GM12892 (cell line): Measurements from ENCODE around the gene ADGRE1.

Experiments used
- POLR2A ChIP-seq: IDR thresholded peaks from 2 replicates; pipeline ENCODE4 v1.6.1; 2011; ENCODE audit warnings: low read depth, low read length, control low read depth
- POLR2AphosphoS5 ChIP-seq: IDR thresholded peaks from 2 replicates; pipeline ENCODE4 v1.6.1; 2011; ENCODE audit warnings: low read depth, low read length, control low read depth
- TAF1 ChIP-seq: IDR thresholded peaks from 2 replicates; pipeline ENCODE4 v1.6.1; 2011; ENCODE audit warnings: low read depth, mild to moderate bottlenecking, control low read depth, low read length, borderline replicate concordance

DNA sequence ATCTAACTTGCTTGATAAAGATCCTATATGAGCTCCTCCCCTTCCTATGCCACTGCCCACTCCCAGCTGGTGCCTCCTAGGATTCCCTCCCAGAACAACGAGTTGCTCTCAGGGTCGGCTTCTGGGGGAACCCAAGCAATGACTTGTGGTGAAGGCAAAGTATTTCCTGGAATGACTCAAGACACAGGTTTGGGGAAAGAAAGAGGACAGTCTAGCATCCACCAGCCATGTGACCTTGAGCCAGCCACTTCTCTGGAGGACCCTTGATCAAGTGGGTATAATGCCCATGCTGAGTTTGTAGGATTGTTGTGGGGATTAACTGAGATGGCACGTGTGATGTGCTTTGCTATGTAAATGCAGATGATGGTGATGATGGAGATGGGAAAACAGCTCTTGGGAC lies 100.9 kb downstream of the ADGRE1 start:
- no peak for TF ChIP-seq POLR2A
- TF ChIP-seq POLR2AphosphoS5 = no peak
- no peak for TF ChIP-seq TAF1
